Measurements from ENCODE around the gene DSC1.

Gene DSC1

GRCh38 chr18:31104444-31104843 lies 58.2 kb downstream of the DSC1 start:
- DNase-seq (ENCODE audit: low spot score), result no peak

- no peak for DNase-seq (ENCODE audit: low spot score)
Observed at GRCh38 chr18:31103423-31103822, 59.2 kb downstream of the DSC1 start.

- DNase-seq (ENCODE audit: low spot score), result no peak
Observed at GRCh38 chr18:31102941-31103340, 59.7 kb downstream of the DSC1 start.

DNA sequence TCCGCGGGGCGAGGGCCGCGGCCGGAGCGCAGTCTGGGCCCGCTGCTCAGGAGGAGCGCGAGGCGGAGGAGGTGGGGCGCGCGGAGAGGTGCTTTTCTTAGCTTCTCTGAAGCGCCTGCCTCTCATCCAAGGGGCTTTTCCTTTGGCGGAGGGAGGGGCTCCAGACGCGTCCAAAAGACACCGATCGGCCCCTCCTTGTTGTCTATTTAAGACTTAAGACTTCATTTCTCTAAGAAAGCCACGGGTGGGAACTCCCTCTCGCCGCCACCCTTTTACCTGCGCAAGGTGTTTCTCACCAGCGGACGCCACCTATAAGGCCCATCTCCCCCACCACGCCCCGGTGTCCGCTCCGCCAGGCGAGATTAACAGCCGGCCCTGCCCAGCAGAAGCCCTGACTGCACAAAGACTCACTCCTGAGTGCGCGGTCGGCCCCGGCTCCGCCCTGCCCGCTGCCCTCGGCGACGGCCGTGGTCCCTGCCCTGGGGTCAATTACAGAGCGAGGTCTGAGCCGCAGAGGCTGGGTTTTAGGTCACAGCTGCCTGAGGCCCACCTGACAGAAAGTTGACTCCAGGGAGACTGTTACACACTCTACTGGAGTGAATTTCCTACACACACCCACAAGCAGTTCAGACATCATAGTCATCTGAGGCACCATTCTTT lies 60.5 kb downstream of the DSC1 start, which contains the start of gene DSC2:
TSS of gene DSC2 (minus strand) at position 397 of the 660 bp plus-strand sequence. CDS start 450 bp downstream, outside the sequence.
- peak; percentile 48 for DNase-seq (ENCODE audit: low spot score)

- DNase-seq (ENCODE audit: low spot score), result peak; percentile 70
Observed at GRCh38 chr18:31101183-31102024, 61.3 kb downstream of the DSC1 start.

DNA sequence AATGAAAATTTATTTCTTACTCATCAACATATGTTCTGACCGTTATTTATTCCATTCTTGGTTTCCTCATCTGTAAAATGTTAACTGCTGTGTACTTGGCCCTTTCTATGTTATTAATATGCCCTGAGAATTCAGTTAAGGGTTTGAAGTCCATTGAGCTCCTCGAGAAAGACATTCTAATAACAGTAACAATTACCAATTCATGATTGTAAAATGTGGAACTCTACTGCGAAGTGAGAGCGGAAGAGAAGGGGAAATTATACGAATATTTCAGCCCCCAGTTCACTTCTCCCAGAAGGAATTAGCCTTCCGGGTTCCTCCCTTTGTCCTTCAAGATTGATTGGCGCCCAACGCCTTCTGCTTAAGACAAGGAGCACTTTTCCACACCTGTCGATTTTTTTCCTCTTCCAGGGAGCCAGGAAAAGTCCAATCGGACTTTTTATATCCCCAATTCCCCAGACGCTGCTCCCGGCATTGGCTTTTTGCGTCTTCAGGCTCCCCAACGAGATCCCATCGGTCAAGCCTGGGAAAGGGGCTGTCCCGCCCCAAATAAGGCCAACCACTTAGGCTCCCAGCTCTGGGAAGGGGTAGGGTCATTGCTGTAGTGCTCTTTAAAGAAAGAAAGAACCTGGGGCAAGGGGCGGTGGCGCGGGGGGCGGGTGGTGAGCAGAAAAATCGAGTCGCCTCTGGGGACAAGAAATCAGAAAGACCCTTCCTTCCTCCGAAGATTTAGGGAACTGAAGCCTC lies 62.0 kb downstream of the DSC1 start:
- peak; percentile 32 for DNase-seq (ENCODE audit: low spot score)

- no peak for DNase-seq (ENCODE audit: low spot score)
Observed at GRCh38 chr18:31099450-31100230, 63.0 kb downstream of the DSC1 start.

DNA sequence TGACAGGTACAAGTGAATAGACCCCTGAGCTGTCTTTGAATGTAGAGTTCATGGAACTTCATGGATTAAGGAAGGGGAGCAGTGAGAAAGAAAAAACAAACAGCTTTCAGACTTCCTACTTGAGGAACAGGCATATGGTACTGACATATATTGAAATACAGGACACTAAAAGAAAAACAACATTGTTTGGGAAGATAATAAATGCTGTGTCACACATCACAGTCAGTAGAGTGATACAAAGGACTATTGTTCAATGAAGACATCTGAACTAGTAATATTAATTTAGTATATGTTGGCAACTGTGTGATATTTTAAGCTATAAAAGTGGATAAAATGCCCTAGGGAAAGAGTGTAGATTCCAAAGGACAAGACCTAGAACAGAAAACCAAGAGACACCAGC lies 63.8 kb downstream of the DSC1 start:
- no peak for DNase-seq (ENCODE audit: low spot score)

DNA sequence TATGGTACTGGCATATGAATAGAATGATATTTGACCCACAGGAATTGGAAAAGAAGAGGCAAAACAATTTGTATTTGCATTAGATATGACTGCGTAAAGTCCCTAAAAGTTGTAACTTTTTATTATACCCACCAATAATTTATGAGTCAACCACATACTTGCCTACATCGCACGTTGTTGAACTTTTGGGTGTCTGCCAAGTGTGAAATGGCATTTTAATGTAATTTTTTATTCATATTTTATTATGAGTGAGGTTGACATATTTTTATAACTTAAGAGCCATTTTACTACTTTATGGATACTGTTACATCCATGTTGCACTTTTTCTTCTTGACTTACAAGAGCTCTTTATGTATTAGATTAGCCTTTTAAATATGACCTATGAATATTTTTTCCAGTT lies 65.0 kb downstream of the DSC1 start:
- DNase-seq (ENCODE audit: low spot score), result no peak

DNA sequence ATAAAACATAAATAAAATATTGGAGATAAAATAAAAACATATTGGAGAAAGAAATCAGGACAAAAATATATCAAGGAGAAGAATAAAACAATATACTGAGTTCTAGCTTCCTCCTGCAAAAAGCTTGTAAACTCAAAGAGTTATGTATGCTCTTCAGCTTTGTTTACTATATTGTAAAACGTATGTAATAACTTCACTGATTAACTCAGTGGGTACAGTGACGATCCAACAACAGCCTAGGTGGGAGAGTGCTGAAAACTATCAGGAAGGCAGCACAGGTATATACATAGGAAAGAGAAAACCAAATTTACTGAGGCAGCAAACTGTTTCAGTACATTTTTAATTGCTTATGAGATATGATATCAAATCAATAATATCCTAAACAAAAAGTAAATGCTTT lies 68.8 kb downstream of the DSC1 start:
- DNase-seq (ENCODE audit: low spot score), result no peak

DNA sequence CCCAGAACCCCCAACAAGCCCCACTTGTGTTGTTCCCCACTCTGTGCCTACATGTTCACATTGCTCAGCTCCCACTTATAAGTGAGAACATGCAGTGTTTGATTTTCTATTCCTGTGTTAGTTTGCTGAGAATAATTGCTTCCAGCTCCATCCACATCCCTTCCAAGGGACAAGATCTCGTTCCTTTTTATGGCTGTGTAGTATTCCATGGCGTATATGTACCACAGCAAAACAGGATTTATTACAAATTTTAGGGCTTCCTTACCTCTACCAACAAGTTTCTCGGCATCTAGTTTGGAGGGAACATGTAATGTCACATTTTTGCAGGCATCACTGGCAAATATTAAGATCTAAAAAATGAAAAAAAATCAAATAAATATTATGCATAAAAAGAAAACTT lies 69.4 kb downstream of the DSC1 start:
- no peak for DNase-seq (ENCODE audit: low spot score)

DNA sequence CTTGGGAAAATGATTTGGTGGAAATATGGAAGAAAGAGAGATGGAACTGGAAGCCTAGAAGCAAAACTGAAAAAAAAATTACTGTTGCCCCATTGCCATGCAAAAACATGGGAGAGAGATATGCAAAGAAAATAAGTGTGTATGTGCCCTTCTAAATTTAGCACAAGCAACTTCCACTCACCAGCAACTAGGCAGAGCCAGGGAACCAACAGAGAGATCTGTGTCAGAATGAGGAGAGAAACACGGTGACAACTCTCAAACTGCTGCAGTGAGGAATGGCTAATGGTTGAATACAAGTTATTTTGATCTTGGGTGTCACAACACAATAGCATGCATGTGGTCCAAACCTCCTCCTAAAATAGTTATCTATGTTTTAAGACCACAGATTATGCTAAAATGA lies 71.3 kb downstream of the DSC1 start:
- DNase-seq (ENCODE audit: low spot score), result no peak

DNA sequence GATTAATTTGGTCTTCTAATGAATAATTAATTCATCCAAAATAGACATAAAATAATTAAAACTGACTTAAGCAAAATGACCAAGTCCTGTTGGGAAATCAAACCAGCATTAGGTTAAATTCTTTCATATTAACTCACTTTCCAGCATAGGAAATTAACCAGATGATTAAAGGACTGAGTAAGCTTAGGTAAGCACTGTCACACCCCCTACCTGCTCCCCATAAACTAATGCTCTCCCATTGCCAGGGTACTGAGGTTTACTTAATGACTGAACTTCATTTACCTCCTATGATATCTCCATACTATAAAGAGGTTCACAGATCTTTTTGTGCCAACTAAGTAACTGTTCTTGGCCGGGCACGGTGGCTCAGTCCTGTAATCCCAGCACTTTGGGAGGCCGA lies 74.1 kb downstream of the DSC1 start:
- no peak for DNase-seq (ENCODE audit: low spot score)

GRCh38 chr18:31079973-31080372 lies 82.7 kb downstream of the DSC1 start:
- no peak for DNase-seq (ENCODE audit: low spot score)
